T-helper 2 cell treated with Interferon-gamma antibody and Interleukin-4, amounts not matched to agents 100 ng/mL and 5 ng/mL, for 36 hours (primary cell): Measurements from ENCODE around the gene CLBA1. TPM values are rescaled to one million over a fixed set of nuclear protein-coding genes. Genes with fewer than 3 reads are reported as not detected.

ENCODE experiments used
- intact Hi-C: fragments of 100-400 bp; cut with micrococcal nuclease; formaldehyde crosslinking; loops from one replicate; pipeline ENCODE4 v1.15.1; 2023
- total RNA-seq: library from RNA; stranded (reverse); gene quantifications from 2 replicates; pipeline ENCODE4 v1.2.3, GENCODE V29; 2022

The CLBA1 gene
- total RNA-seq, 1 donor from 2014 or later: 1.2 TPM

DNA sequence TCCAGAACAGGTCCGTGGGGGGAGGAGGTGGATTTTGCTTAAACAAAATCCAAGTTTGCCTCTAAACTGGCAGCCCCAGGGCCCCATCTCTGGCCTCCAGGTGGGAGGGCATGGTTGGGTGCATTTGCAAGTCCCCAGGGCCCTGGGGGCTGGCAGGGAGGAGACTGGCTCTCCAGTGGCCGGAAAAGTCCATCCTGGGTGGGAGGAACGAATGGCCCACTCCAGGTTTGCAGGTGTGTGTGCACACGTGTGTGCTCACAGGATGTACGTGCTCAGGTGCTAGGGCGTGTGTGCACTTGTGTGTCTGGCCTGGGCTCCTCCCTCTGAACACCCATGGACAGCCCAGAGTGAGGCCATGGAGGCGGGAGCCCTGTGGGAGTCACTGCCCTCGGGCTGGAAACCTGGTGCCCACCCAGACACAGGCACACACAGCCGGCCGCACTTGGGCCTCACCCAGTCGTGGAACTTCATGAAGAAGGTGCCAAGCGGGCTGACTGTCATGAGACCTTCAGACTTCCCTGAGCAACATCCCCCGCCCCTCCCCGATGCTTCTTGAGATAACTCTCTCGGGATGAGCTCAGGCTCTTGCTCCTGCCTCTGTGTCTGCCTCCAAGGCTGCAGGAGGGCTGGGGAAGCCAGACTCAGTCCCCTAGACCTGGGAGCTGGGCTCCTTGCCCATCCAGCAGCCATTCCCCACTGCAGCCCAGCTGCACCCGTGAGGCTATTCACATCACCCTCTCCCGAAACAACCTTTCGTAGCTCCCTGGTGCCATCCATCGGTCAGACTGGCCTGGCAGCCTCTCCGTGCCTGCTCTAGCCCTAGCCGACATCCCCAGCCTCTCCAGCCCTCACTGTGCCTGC is 16.8 kb upstream of the CLBA1 start:
- intact Hi-C loops: no loop called here

DNA sequence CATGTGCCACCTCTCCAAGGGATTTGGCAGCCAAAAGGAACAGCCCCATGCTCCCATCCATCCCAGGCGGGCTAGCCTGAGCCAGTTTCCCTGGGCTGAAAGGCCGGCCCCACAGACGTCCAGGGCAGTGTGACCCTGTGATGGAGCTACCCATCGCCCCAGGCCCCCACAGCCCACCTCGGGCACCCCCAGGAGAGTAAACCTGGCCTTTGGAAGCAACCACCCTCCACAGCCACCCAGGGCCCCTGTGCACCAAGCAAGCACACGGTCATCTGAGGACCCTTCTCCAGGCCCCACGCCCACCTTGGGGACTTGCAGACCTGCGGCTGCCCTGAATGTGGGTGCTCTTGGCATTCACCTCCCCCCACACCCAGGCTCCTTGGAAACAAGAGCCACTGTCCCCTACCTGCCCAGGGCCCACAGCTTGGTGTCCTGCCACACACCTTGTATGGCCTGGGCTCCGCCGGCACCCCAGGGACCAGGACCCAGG is 15.8 kb upstream of the CLBA1 start:
- intact Hi-C loops: no loop called here

DNA sequence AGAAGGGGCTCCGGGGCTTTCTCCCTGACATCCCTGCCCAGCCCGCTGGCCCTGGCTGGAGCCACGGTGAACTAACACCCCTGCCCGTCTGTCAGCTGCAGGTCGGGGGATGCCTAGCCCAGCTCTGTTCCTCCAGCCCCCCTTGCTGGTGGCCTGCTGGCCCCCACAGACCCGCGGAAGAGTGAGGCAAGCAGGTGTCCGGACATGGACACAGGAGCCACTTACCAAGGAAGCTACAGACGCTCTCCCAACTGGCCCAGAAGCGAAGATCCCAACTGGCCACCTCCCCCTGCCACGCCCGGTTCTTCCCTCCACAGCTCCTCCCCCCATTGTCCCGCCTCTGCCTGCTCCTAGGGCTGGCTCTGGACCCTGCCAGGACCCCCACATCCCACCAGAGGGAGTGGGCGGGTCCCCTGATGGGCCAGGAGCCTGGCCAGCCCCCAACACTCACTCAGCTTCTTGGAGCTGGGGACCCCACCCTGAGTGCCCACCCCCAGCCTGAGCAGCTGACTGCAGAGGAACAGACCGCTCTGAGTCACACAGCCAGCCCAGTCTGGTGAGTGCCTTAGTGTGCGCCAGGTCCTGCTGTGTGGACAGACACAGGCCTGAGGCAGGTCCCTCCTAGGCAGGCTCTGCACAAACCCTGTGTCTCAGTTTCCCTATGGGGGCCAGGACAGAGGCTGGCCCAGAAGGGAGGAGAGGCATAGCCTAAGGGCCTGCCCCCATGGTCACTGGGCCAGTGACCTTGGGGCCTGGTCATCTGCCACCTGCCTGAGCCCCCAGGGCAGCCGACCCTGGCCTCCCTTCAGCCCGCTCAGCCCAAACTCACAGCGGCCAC is 15.1 kb upstream of the CLBA1 start:
- intact Hi-C loops: no loop called here

DNA sequence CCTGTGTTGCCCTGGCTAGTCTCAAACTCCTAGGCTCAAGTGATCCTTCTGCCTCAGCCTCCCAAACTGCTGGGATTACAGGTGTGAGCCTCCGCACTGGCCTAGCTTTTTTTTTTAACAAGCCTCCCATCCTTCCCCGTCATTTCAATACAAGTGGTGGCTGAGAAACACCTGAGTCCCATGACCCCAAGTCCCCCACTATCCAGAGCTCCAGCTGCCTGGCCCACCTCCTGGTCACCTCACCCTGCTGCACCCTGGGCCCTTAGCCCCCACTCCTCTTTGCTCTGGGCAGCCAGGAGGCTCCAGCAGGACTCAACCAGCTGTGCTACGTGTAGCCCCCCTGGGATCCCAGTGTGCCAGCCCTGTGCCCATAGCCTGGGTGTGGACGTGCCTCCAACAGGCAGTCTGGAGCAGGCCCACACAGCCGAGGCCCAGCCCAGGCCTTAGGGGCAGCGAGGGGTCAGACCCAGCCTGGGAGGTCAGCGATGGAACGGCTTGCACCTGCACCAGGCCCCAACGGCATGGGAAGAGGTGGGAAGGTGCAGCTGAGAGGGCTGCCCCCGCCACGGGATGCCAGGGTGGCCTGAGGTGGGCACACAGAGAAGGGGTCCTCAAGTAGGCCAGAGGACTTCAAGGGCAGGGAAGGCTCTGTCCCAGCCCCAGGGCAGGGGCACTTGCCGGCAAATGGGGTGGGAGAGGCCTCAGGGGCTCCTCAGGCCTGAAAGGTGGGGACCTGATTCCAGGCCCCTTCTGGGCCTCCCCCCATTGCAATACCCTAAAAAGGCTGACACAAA is 13.9 kb upstream of the CLBA1 start:
- intact Hi-C loops: no loop called here

DNA sequence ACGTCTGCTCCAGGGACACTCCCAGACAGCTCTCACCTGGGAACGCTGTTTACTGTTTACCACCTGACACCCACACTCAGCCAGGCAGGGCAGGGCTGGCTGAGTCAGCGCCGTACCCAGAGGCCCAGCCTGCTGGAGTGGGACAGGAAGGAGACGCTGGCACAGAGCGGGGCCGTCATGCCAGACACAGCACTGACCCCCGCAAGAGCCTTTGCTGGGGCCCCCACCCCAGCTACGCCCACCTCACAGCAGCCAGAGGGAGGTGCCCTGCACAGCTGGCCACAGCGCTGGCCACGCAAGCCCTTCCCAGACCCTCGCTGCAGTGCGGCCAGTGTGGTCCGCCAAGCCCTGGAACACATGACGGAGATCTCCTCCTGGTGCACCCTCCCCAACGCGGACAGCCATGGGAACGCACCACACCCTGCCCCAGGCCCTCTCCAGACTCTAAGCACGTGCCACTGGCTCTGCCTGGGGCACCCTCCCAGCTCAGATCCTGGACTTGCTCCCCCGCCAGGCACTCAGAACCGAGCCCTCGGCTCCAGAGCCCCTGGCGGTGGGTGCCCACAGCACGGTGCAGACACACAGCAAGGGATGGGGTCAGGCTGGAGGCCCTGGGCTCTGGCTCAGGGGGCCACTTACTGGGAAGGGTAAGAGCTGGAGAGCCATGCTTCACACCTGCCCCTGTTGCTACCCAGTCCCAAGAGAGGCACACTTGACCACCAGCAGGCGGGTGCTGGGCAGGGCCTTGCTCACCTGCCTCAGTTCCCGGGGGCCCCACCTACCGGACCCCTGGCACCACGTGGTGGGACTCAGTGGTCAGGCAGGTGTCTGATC is 13.1 kb upstream of the CLBA1 start:
- intact Hi-C loops: no loop called here

DNA sequence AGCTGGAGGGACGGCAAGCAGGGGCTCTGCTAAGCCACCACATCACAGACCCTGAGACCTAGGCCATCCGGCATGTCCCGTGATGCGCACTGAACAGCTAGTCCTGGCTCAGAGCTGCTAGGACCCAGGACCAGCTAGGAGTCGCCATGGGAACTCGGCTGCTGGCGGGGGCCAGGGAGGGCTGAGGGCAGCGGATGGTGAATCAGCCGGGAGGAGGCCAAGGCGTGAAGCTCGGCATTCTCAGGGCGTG is 12.5 kb upstream of the CLBA1 start:
- intact Hi-C loops: no loop called here

DNA sequence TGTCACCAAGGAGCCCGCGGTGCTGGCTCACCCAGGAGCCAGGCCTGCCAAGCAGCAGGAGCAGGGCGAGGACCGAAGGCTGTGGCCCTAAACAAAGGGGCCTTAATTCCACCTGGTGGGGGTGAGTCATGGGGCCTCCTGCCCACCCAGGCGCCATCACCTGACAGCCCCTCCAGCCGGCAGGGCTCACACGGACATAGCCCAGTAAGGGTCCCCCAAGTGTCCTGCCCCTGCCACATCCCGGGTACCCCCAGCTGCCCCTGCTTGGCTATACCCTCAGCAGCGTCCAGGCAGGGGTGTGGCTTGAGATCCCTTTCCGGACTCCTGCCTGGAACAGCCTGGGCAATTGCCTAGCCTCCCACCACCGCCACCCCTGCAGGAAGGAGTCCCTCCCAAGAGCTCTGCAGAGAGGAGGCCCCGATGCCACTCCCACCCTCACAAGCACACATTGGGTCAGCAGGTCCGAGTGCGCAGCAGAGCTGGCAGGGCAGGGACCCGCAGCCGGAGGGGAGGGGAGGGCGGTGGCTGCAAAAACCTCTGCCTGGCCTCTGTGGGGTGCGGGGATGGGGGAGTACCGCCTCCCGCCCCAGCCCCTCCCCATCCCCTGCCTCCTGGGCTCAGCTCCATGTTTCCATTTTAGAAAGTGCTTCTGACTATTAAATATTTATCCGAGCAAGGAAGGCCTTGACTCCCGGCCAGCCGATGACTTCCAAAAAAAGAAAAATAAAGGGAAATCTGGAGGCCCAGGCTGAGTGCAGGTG is 12.0 kb upstream of the CLBA1 start:
- intact Hi-C loops: loop anchor here (2.0 kb wide), 1 partner anchor 379 kb away; no protein-coding TSS in a partner anchor

DNA sequence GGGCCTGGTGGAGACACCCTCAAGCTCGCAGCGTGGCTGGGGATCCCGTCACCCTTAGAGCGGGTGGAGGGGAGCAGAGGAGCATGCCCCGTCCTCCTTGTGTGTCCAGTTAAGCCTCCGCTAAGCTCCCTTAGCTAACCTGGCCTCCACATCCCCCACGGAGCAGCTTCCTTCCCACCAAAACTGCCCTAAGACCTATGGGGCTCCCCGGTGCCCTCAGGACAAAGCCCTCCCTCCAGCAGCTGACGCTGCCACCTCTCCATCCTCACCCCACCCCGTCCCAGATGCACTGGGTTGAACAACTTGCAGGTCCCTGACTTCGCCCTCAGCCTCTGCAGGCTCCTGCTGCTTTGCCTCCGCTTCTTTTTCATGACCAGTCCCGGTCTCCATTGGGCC is 11.4 kb upstream of the CLBA1 start:
- intact Hi-C loops: loop anchor here (2.0 kb wide), 1 partner anchor 379 kb away; no protein-coding TSS in a partner anchor

DNA sequence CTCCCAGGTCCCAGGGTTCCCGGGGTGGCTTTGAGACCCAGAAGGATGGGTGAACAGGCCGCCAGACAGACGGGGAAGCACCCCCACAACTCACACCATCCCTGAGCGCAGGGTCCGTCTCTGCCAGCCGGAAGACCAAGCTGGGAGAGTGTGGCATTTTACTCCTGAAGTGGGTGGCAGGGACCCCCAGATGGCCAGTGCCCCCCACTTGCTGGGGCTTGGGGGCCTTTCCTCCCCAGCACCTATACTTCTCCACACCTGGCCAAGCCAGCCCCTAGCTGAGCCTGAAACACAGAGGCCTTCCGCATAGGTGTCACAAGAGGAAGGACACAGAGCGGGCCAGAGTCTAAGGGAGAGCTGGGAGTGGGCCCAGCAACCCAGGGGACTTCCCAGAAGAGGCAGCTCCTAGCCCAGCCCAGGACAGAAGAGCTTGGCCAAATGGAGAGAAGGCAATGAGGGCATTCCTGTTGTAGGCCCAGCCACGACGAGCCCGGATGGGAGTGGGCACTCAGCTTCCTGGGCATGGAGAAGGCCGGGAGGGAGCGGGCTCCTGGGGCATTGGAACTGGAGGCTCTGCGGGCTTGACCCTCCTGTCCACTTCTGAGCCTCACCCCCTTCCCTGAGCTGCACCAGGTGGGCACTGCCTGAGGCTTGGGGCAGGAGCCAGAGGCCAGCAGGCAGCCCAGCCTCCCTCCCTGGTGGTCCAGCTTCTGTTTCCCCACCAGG is 10.8 kb upstream of the CLBA1 start:
- intact Hi-C loops: loop anchor here (2.0 to 5.0 kb wide), 2 partner anchors 52 to 378 kb away; no protein-coding TSS in a partner anchor

DNA sequence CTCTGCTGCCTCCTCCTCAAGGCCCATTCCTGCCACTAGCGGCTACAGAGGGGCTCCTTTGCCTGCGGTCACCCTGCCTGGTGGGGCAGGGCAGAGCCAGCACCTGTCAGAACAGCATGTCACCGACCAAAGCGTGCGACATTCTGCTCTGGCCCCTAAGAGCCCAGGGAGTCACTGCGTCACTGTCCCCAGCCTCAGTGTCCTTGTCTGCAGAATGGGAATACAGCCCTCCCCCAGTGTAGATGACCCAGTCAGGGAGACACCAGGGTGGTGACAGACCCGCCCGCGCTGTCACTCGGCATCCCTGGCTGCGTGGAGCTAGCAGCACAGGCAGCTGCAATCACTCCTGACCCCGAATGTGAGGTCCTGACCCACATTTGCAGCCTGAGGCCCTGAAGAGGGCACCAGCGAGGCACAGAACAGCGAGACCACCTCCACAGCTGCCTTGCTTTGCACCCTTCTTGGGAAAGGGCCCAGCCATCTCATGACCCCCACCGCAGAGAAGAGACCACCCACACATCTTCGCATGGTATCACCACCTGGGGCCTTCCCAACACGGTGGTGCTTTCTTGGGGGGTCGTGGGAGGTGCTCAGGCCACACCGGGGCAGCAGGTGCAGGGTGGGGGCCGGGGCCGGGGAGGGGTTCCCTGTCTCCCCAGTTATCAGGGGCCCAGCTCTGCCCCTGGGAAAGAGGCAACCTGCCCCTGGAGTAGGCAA is 9.9 kb upstream of the CLBA1 start:
- intact Hi-C loops: loop anchor here (1.0 to 5.0 kb wide), 4 partner anchors 52 to 377 kb away; no protein-coding TSS in a partner anchor

DNA sequence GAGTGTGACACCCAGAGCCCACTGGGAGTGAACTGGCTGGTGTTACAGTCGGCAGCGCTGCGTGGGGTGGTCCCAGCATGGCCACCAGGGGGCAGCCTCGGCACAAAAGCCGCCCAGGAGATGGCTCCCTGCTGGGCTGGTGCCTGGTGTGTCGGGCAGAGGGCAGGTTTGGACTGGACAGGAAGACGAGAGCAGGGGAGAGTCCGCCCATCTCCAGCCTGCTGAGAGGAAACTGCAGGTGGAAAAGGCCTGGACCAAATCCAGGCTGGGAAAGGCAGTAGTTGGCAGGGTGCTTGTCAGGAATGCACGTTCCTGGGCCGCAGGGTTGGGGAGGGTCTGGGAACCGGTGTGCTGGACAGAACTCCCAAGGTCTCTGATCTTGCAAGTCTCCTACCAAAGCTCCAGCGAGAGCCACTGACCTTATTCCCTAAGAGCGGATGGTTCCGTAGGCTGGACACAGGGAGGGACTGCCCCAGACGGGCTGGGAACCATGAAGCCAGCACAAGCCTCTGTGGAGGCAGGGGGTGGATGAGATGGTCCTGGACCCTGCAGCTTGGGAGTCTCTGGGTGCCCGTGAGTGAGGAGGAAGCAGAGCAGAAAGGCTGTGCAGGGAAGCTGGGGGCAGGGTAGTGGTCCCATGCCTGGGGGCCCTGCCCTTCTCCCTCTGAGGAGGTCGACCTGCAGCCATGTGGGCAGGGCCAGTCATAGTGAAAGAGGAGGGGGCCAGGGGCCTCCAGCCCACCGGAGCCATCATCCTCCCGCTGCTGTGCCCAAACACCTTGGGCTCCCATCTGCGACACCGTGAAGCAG is 9.2 kb upstream of the CLBA1 start:
- intact Hi-C loops: loop anchor here (1.0 to 5.0 kb wide), 3 partner anchors 51 to 110 kb away; no protein-coding TSS in a partner anchor

DNA sequence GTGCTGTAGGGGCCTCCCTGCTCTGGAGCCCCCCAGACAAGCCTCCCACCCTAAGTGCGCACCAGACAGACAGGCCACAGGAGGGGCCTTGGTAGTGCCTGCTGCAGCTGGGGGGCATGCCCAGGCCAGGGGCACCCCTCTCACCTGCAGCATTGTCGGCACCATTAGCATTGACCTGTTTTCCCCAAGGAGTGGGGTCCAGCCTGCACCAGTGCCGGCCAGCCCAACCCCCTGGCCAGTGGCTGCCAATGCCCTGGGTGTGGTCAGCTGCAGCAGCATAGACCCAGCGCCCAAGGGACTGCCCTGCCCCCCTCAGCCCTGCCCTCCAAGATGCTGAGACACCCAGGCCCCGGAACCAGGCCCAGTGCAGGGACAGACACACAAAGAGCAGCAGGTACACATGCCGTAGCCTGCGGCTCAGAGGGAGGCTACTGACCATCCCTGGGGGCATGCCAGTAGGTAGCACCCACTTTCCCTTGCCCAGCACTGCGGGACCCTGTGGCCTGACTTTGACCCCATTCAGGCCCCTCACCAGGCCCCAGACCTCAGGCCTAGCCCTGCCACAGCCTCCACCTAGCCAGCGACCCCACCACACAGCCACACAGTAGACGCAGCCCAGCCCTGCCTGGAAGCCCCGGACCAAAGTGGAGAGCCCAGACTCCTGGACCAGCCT is 8.4 kb upstream of the CLBA1 start:
- intact Hi-C loops: loop anchor here (2.0 to 5.0 kb wide), 2 partner anchors 50 to 110 kb away; no protein-coding TSS in a partner anchor

DNA sequence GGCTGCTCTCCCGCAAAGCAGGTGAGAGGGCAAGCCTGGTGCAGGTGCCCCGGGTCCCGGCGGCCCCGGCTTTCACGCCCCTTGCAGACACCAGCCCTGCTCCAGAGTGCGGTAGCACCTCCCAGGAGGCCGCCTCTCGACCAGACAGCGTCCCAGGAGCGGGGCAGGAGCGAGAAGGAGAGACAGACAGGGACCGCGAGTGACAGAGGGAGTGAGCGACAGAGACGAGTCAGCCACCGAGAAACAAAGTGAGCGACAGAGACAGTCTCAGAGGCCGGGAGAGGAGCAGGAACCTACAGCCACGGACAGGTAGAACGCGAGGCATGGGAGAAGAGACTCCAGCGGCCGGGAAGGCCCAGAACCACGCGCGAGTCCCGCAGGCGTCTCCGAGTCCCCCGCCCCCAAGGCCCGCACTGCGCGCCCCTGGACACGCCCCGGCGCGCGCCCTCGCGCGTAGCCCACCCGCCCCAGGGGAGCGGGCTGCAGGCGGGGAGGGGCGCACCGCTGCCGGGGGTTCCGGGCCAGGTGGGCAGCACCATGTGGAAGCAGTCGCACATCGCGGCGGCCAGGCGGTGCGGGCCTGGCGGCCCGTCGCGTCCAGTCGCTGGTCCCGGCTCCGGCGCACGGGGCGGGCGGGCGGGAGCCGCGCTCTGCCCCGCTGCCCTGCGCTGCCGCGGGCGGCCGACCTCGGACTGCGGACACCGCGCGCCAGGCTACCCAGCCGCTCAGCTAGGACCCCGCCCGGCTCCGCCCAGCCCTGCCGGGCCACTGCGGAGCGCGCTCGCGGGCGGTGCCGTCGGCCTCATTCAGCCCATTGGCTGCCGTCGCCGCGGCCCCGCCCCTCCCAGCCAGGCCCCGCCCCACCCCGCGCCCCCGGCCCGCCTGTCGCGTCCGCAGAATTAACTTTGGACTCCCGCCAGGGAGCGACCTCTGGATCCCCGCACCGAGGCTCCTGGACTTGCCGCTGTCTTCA is 7.6 kb upstream of the CLBA1 start, which contains the start of gene AHNAK2:
Gene AHNAK2, minus strand, starts transcription at position 694 of the 973 bp plus-strand sequence. Its CDS starts 137 bp downstream, at position 557.
- intact Hi-C loops: loop anchor here (2.0 to 5.0 kb wide), 2 partner anchors 49 to 109 kb away; no protein-coding TSS in a partner anchor

DNA sequence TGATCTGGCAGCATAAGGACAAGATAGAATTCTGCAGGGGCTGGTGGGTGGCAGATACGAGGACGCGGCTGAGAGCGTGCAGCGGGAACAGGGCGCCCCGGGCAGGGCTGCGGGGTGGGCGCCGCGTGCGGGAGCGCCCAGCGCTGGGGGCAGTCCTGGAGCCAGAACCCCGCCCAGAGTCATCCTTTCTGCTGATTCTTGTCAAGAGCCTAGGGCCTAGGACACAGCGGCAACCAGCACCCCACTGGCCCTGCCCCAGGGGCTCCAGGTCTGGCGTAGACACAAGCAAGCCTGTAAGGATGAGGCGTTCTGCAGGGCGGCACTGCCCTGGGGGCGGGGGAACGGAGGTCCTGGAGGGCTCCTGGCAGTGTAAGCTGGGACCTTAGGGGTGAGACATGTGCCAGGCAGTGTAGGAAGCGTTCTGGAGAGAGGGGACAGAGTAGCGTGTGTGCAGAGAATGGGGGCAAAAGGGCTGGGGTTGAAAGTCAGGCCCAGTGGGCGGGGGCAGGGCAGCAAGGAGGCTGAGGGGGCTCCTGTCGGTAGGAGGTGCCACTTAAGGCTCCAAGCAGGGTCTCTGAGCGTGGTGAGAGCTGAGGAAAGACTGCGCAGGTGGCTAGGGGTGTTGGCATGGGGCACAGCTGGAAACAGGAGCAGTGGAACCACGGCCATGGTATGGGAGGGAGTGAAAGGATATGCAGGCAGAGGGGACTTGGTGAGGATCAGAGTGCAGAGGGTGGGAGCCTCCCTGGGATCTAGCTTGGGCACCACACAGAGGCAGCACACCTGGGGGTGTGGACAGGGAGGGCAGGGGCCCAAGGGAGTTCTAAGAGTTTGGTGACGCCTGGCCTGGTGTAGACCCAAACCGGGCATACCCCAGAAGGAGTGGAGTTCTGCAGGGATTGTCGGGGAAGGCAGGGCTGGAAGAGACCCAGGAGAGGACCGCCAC is 6.6 kb upstream of the CLBA1 start:
- intact Hi-C loops: loop anchor here (5.0 kb wide), 1 partner anchor 48 kb away; no protein-coding TSS in a partner anchor
